ENCODE results near the gene NISCH. TPM values are rescaled to one million over a fixed set of nuclear protein-coding genes. Genes with fewer than 3 reads are reported as not detected.
A peak's percentile ranks its signal among the peaks of the same experiment; 100 is the strongest.

The NISCH gene
- polyA plus RNA-seq, 12 donors: 50.6 to 137 (median 62.0) TPM; not detected in 1

GRCh38 chr3:52488746-52489145 is 33.3 kb downstream of the NISCH start:
- DNase-seq: no peak

- DNase-seq: no peak
Observed at GRCh38 chr3:52489453-52489852, 34.0 kb downstream of the NISCH start.

- DNase-seq: no peak
Observed at GRCh38 chr3:52490035-52490938, 34.9 kb downstream of the NISCH start.

GRCh38 chr3:52490939-52491526 is 35.6 kb downstream of the NISCH start:
- no peak for DNase-seq

- no peak for DNase-seq
Observed at GRCh38 chr3:52492059-52492458, 36.7 kb downstream of the NISCH start.

GRCh38 chr3:52493232-52494017 is 38.0 kb downstream of the NISCH start:
- no peak for DNase-seq

- DNase-seq: no peak
Observed at GRCh38 chr3:52494445-52494844, 39.0 kb downstream of the NISCH start.

- DNase-seq: no peak
Observed at GRCh38 chr3:52494886-52495495, 39.6 kb downstream of the NISCH start, which contains the start of gene STAB1. Gene STAB1 (plus strand): TSS chr3:52495338. CDS start chr3:52495414, 76 bp downstream.

GRCh38 chr3:52495777-52496602 is 40.6 kb downstream of the NISCH start:
- no peak for DNase-seq

- peak; percentile 27 for DNase-seq
Observed at GRCh38 chr3:52498137-52499054, 43.0 kb downstream of the NISCH start.

GRCh38 chr3:52501046-52501445 is 45.6 kb downstream of the NISCH start:
- DNase-seq: no peak

GRCh38 chr3:52502001-52502400 is 46.6 kb downstream of the NISCH start:
- DNase-seq: no peak

GRCh38 chr3:52502808-52503350 is 47.5 kb downstream of the NISCH start:
- DNase-seq: no peak

- DNase-seq: no peak
Observed at GRCh38 chr3:52503788-52504424, 48.5 kb downstream of the NISCH start.

- DNase-seq: no peak
Observed at GRCh38 chr3:52504977-52505376, 49.6 kb downstream of the NISCH start.

GRCh38 chr3:52506266-52506966 is 51.0 kb downstream of the NISCH start:
- no peak for DNase-seq

GRCh38 chr3:52507359-52507758 is 52.0 kb downstream of the NISCH start:
- no peak for DNase-seq

GRCh38 chr3:52509753-52510328 is 54.4 kb downstream of the NISCH start:
- no peak for DNase-seq
